ENCODE results near the gene TAF9B.

TAF9B gene, protein sequence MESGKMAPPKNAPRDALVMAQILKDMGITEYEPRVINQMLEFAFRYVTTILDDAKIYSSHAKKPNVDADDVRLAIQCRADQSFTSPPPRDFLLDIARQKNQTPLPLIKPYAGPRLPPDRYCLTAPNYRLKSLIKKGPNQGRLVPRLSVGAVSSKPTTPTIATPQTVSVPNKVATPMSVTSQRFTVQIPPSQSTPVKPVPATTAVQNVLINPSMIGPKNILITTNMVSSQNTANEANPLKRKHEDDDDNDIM

DNA sequence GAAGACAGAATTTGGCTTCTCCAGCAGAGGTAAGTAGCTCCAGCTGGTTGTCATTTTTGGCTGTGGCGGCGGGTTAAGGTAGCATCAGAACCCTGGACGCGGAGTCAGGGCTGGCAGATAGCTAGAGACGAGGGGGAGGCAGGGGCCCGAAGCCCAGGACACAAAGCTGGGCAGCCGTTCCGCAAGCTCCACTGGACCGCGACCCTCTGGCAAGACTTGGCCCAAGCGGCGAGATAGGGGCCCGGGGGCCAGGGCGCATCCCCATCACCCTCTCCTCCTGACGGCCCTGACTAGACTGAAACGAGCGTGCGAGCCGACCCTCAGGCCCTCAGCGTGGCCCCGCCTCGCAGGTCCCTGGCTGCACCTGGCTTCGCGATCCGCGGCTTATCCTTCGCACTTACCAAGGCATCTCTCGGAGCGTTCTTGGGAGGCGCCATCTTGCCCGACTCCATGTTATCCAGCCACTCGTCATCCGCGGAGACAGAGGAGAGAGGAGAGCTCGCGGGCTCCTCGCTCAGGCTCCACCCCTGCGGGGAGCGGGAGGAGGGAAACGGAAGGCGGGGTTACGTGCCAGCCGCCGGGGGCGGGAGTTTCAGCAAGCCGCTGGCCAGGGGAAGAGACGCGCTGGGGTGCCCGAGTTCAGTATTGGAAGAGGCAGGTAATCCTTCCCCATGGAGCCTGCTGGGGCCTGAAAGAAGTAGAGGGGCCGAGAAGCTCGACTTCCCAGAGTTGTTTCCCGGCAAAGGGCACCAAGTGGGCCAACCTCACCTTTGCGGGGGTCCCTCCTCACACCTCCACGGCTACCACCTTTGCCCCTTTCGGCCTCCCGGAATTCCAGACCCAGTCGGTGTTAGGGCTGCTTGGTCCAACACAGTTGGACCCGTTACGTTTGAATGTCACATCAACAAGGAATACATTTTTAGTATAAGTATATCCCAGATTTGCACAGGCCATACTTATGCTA lies at the start of gene TAF9B:
Gene TAF9B (minus strand): TSS at position 491 of the 964 bp plus-strand sequence. CDS start 39 bp downstream, at position 452.
- Histone ChIP-seq H3K9ac (peak within 1 kb of the TSS; percentile 73), H4K20me1 (ENCODE audit: insufficient read depth) (no peaks in the 10 kb centered on the region), H3K27me3 (ENCODE audit: insufficient read depth, low read depth) (no peaks in the 10 kb centered on the region), H3K27ac (peak within 1 kb of the TSS; percentile 36; the same call in 1 of the 2 replicates), H3K4me2 (peak within 1 kb of the TSS; percentile 63), H3K36me3 (ENCODE audit: insufficient read depth) (no peaks in the 10 kb centered on the region), H3K4me1 (ENCODE audit: low read depth, poor library complexity, severe bottlenecking) (peaks cover 4% of the 10 kb centered on the region), H2AFZ (ENCODE audit: low read depth) (peak within 1 kb of the TSS; percentile 75; the same call in 1 of the 2 replicates), H3K79me2 (ENCODE audit: insufficient read depth, low read depth) (no peaks in the 10 kb centered on the region), H3K4me3 (IDR thresholded peaks at IDR 0.05; ENCODE audit: insufficient read depth, low read depth, low read length) (no peak within 1 kb of the TSS)
- TF ChIP-seq, protein P1, sequence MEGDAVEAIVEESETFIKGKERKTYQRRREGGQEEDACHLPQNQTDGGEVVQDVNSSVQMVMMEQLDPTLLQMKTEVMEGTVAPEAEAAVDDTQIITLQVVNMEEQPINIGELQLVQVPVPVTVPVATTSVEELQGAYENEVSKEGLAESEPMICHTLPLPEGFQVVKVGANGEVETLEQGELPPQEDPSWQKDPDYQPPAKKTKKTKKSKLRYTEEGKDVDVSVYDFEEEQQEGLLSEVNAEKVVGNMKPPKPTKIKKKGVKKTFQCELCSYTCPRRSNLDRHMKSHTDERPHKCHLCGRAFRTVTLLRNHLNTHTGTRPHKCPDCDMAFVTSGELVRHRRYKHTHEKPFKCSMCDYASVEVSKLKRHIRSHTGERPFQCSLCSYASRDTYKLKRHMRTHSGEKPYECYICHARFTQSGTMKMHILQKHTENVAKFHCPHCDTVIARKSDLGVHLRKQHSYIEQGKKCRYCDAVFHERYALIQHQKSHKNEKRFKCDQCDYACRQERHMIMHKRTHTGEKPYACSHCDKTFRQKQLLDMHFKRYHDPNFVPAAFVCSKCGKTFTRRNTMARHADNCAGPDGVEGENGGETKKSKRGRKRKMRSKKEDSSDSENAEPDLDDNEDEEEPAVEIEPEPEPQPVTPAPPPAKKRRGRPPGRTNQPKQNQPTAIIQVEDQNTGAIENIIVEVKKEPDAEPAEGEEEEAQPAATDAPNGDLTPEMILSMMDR (conservative IDR thresholded peaks at IDR 0.05; ENCODE audit: low read depth, low read length), result no peak

DNA sequence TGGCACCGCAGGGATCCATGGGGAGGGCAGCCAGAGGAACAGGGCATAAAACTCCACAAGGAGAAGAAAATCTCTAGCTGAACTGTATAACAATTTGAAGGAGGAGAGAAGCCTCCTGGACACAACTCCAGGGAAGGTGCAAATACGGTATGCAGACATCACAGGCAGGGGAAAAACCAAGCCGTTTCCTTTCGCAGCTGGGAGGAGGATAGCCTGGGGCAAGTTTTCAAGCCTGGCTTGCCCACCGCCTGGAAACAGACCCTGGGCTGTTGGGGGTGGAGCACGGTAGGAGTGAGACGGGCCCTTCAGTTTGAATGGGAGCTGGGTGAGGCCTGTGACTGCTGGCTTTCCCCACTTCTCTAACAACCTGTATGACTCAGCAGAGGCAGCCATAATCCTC lies 43.4 kb upstream of the TAF9B start:
- no peak overlapping the region for H3K4me2 ChIP-seq
- H3K36me3 ChIP-seq (ENCODE audit: insufficient read depth), result no peaks in the 10 kb centered on the region
- H3K9ac ChIP-seq, result no peak overlapping the region
- H2AFZ ChIP-seq (ENCODE audit: low read depth), result no peak overlapping the region
- H3K4me3 ChIP-seq (IDR thresholded peaks at IDR 0.05; ENCODE audit: insufficient read depth, low read depth, low read length), result no peak overlapping the region
- H3K27me3 ChIP-seq (ENCODE audit: insufficient read depth, low read depth), result no peaks in the 10 kb centered on the region
- H3K79me2 ChIP-seq (ENCODE audit: insufficient read depth, low read depth), result no peaks in the 10 kb centered on the region
- TF ChIP-seq, protein P1 (conservative IDR thresholded peaks at IDR 0.05; ENCODE audit: low read depth, low read length), result no peak
- no peak overlapping the region for H3K27ac ChIP-seq
- H3K4me1 ChIP-seq (ENCODE audit: low read depth, poor library complexity, severe bottlenecking), result no peaks in the 10 kb centered on the region
- no peaks in the 10 kb centered on the region for H4K20me1 ChIP-seq (ENCODE audit: insufficient read depth)

DNA sequence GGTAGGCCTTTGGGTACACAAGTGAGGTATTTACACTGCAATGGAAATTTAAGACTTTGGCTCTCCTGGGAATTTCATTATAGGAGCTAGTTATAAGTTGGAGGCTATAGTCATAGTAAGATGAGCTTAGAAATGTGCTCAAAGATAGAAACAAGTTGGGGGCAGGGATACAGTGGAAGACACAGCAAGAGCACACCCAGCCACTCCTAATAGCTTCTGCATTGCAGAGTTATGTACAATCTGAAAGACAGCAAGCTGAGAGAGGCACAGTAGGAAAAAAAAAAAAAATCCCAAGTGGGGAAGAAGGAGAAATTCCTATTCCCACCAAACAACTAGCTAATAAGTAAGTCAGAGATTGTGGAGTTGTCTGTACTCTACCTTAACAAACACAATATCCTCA lies 41.9 kb upstream of the TAF9B start:
- H3K27me3 ChIP-seq (ENCODE audit: insufficient read depth, low read depth), result no peaks in the 10 kb centered on the region
- H3K79me2 ChIP-seq (ENCODE audit: insufficient read depth, low read depth), result no peaks in the 10 kb centered on the region
- no peak overlapping the region for H3K9ac ChIP-seq
- H3K27ac ChIP-seq, result no peak overlapping the region
- TF ChIP-seq, protein P1 (conservative IDR thresholded peaks at IDR 0.05; ENCODE audit: low read depth, low read length), result no peak
- no peak overlapping the region for H3K4me3 ChIP-seq (IDR thresholded peaks at IDR 0.05; ENCODE audit: insufficient read depth, low read depth, low read length)
- H3K4me2 ChIP-seq, result no peak overlapping the region
- H2AFZ ChIP-seq (ENCODE audit: low read depth), result no peak overlapping the region
- H4K20me1 ChIP-seq (ENCODE audit: insufficient read depth), result no peaks in the 10 kb centered on the region
- no peaks in the 10 kb centered on the region for H3K4me1 ChIP-seq (ENCODE audit: low read depth, poor library complexity, severe bottlenecking)
- no peaks in the 10 kb centered on the region for H3K36me3 ChIP-seq (ENCODE audit: insufficient read depth)

DNA sequence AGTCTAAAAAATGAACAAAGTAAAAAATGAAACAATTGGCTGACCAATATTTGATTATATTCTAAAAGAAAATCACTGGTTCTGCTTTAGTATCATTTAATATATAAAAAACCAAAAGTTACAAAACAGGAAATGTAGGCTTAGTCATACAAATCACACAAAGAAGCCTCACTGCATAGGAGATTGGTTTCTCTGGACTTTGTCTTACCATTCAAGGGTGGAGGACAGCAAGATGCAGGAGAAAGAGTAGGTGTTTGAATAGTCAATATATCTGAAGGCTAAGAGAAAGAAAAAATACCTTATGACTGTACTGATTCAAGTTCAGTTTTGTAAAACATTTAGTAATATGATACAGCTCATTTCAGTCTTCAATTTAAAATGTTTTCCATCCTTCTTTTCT lies 28.6 kb upstream of the TAF9B start:
- H3K27ac ChIP-seq, result no peak overlapping the region
- no peaks in the 10 kb centered on the region for H3K4me1 ChIP-seq (ENCODE audit: low read depth, poor library complexity, severe bottlenecking)
- TF ChIP-seq, protein P1 (conservative IDR thresholded peaks at IDR 0.05; ENCODE audit: low read depth, low read length), result no peak
- no peaks in the 10 kb centered on the region for H3K27me3 ChIP-seq (ENCODE audit: insufficient read depth, low read depth)
- no peaks in the 10 kb centered on the region for H3K79me2 ChIP-seq (ENCODE audit: insufficient read depth, low read depth)
- no peak overlapping the region for H3K4me3 ChIP-seq (IDR thresholded peaks at IDR 0.05; ENCODE audit: insufficient read depth, low read depth, low read length)
- H3K36me3 ChIP-seq (ENCODE audit: insufficient read depth), result no peaks in the 10 kb centered on the region
- no peak overlapping the region for H3K9ac ChIP-seq
- no peaks in the 10 kb centered on the region for H4K20me1 ChIP-seq (ENCODE audit: insufficient read depth)
- no peak overlapping the region for H2AFZ ChIP-seq (ENCODE audit: low read depth)
- no peak overlapping the region for H3K4me2 ChIP-seq

Measured in KMS-11 (cell line).